DMS53 treated with DMSO at 0.1 percent for 48 hours (cell line): ENCODE measurements around the gene ERN1.

Source experiments
- DNase-seq: peaks from one replicate; lab custom pipeline; 2025; ENCODE audit not compliant: unreplicated experiment; lab: John Stamatoyannopoulos, UW

Gene ERN1

GRCh38 chr17:64158406-64158805 is 28.5 kb upstream of the ERN1 start:
- no peak for DNase-seq

GRCh38 chr17:64157669-64158180 is 27.8 kb upstream of the ERN1 start:
- DNase-seq = no peak

GRCh38 chr17:64156670-64157069 is 26.7 kb upstream of the ERN1 start:
- no peak for DNase-seq

GRCh38 chr17:64155751-64156544 is 26.0 kb upstream of the ERN1 start:
- no peak for DNase-seq

- no peak for DNase-seq
These were observed 25.2 kb upstream of the ERN1 start for GRCh38 chr17:64155129-64155528.

- no peak for DNase-seq
These were observed 24.8 kb upstream of the ERN1 start for GRCh38 chr17:64154717-64155116.

GRCh38 chr17:64154313-64154695 is 24.4 kb upstream of the ERN1 start:
- DNase-seq = no peak

GRCh38 chr17:64153565-64154312 is 23.8 kb upstream of the ERN1 start:
- DNase-seq = no peak

- DNase-seq = no peak
These were observed 22.6 kb upstream of the ERN1 start for GRCh38 chr17:64152428-64153125.

GRCh38 chr17:64151016-64151368 is 21.0 kb upstream of the ERN1 start:
- DNase-seq = no peak

GRCh38 chr17:64150237-64151015 is 20.5 kb upstream of the ERN1 start:
- DNase-seq = peak; percentile 1

GRCh38 chr17:64149196-64149595 is 19.3 kb upstream of the ERN1 start:
- DNase-seq = no peak

GRCh38 chr17:64148699-64149098 is 18.8 kb upstream of the ERN1 start:
- no peak for DNase-seq

GRCh38 chr17:64148017-64148631 is 18.2 kb upstream of the ERN1 start:
- DNase-seq = no peak

GRCh38 chr17:64147110-64148016 is 17.4 kb upstream of the ERN1 start:
- peak; percentile 7 for DNase-seq

GRCh38 chr17:64146418-64147109 is 16.6 kb upstream of the ERN1 start:
- peak; percentile 14 for DNase-seq

- peak; percentile 91 for DNase-seq
These were observed 15.9 kb upstream of the ERN1 start for GRCh38 chr17:64145751-64146417.

- no peak for DNase-seq
These were observed 15.4 kb upstream of the ERN1 start for GRCh38 chr17:64145375-64145750.
